SK-N-SH treated with all-trans-retinoic acid at 6 μM for 48 hours (cell line): ENCODE measurements around the gene AKR1B15.

Source experiments
- ESRRG ChIP-seq: fragments of 250-450 bp; sonication (Bioruptor Pico); IDR thresholded peaks from 2 replicates; pipeline ENCODE4 v1.6.1; 2021; ENCODE audit warnings: mild to moderate bottlenecking
- PATZ1 ChIP-seq: fragments of 250-450 bp; sonication (Bioruptor Pico); IDR thresholded peaks from 2 replicates; pipeline ENCODE4 v1.8.0; 2020; ENCODE audit warnings: mild to moderate bottlenecking, moderate library complexity, borderline replicate concordance
- ZC3H10 ChIP-seq: fragments of 250-450 bp; sonication (Bioruptor Pico); IDR thresholded peaks from 2 replicates; pipeline ENCODE4 v1.5.1; 2021; ENCODE audit warnings: mild to moderate bottlenecking, moderate library complexity
- ZFP30 ChIP-seq: fragments of 450-650 bp; formaldehyde crosslinking; IDR thresholded peaks from 2 replicates; pipeline ENCODE4 v1.5.0; 2022; ENCODE audit warnings: mild to moderate bottlenecking, moderate library complexity
- TF ChIP-seq, protein P1 (sequence below): fragments of 250-450 bp; sonication (Bioruptor Pico); IDR thresholded peaks from 2 replicates; pipeline ENCODE4 v1.5.1; 2020; ENCODE audit warnings: low read depth, mild to moderate bottlenecking, moderate library complexity

GRCh38 chr7:134622303-134622995, 73.5 kb downstream of the AKR1B15 start:
- no peak for TF ChIP-seq ZC3H10 (CRISPR knock-in tag)
- TF ChIP-seq, protein P1, sequence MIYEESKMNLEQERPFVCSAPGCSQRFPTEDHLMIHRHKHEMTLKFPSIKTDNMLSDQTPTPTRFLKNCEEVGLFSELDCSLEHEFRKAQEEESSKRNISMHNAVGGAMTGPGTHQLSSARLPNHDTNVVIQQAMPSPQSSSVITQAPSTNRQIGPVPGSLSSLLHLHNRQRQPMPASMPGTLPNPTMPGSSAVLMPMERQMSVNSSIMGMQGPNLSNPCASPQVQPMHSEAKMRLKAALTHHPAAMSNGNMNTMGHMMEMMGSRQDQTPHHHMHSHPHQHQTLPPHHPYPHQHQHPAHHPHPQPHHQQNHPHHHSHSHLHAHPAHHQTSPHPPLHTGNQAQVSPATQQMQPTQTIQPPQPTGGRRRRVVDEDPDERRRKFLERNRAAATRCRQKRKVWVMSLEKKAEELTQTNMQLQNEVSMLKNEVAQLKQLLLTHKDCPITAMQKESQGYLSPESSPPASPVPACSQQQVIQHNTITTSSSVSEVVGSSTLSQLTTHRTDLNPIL (CRISPR knock-in tag) = no peak
- TF ChIP-seq PATZ1 (CRISPR knock-in tag) = no peak
- no peak for TF ChIP-seq ZFP30 (CRISPR knock-in tag)
- TF ChIP-seq ESRRG = no peak
